ENCODE measurements around the gene PYGB. TPM values are rescaled to one million over a fixed set of nuclear protein-coding genes. Genes with fewer than 3 reads are reported as not detected.
A peak's percentile ranks its signal among the peaks of the same experiment; 100 is the strongest.

Gene PYGB
- total RNA-seq, 1 experiment from 2014 or later, result 220 TPM

DNA sequence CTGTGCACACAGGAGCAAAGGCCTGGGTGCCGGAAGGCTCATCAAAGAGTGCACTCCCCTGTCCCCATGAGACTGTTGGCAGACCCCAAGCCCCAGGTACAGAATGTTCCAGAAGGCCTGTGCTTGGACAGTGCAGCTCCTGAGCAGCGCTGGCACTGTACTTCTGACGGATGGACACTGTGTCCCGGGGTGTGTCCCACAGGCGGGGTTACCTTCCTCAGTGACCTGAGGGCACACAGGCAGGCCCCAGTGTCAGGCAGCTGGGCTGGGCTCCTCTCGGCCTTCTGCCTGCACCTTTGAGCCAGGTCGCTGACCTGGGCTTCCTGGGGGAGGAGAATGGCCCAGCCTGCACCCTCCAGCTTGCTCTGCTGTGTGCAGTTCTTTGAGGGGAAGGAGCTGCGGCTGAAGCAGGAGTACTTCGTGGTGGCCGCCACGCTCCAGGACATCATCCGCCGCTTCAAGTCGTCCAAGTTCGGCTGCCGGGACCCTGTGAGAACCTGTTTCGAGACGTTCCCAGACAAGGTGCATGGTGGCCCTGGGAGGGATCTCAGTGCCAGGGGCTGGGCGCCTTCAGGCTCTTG is 30.1 kb downstream of the PYGB start:
- ATAC-seq, result no peak
- DNase-seq (ENCODE audit: low read depth, low spot score), result no peak
- BruUV-seq (replicated peaks), result no TSS peak
- TF ChIP-seq SIN3A (IDR thresholded peaks at IDR 0.05; ENCODE audit: borderline replicate concordance, insufficient read depth, low read depth, low read length) (no peak), POLR2AphosphoS5 (IDR thresholded peaks at IDR 0.05; ENCODE audit: low read depth, low read length) (no peak), TCF7L2 (IDR thresholded peaks at IDR 0.05; ENCODE audit: low read depth, low read length) (no peak)
- TF ChIP-seq, protein P1, sequence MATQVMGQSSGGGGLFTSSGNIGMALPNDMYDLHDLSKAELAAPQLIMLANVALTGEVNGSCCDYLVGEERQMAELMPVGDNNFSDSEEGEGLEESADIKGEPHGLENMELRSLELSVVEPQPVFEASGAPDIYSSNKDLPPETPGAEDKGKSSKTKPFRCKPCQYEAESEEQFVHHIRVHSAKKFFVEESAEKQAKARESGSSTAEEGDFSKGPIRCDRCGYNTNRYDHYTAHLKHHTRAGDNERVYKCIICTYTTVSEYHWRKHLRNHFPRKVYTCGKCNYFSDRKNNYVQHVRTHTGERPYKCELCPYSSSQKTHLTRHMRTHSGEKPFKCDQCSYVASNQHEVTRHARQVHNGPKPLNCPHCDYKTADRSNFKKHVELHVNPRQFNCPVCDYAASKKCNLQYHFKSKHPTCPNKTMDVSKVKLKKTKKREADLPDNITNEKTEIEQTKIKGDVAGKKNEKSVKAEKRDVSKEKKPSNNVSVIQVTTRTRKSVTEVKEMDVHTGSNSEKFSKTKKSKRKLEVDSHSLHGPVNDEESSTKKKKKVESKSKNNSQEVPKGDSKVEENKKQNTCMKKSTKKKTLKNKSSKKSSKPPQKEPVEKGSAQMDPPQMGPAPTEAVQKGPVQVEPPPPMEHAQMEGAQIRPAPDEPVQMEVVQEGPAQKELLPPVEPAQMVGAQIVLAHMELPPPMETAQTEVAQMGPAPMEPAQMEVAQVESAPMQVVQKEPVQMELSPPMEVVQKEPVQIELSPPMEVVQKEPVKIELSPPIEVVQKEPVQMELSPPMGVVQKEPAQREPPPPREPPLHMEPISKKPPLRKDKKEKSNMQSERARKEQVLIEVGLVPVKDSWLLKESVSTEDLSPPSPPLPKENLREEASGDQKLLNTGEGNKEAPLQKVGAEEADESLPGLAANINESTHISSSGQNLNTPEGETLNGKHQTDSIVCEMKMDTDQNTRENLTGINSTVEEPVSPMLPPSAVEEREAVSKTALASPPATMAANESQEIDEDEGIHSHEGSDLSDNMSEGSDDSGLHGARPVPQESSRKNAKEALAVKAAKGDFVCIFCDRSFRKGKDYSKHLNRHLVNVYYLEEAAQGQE (IDR thresholded peaks at IDR 0.05; ENCODE audit: insufficient read depth in 1 of 2, low read depth in 2 of 2, low read length in 1 of 2), result no peak
- TF ChIP-seq, protein P2, sequence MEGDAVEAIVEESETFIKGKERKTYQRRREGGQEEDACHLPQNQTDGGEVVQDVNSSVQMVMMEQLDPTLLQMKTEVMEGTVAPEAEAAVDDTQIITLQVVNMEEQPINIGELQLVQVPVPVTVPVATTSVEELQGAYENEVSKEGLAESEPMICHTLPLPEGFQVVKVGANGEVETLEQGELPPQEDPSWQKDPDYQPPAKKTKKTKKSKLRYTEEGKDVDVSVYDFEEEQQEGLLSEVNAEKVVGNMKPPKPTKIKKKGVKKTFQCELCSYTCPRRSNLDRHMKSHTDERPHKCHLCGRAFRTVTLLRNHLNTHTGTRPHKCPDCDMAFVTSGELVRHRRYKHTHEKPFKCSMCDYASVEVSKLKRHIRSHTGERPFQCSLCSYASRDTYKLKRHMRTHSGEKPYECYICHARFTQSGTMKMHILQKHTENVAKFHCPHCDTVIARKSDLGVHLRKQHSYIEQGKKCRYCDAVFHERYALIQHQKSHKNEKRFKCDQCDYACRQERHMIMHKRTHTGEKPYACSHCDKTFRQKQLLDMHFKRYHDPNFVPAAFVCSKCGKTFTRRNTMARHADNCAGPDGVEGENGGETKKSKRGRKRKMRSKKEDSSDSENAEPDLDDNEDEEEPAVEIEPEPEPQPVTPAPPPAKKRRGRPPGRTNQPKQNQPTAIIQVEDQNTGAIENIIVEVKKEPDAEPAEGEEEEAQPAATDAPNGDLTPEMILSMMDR (IDR thresholded peaks at IDR 0.05), result no peak
- Histone ChIP-seq H3K27ac (ENCODE audit: low read length) (no peak overlapping the region), H3K36me3 (ENCODE audit: control insufficient read depth, insufficient read depth, low read length) (peaks cover 26% of the 10 kb centered on the region), H3K9me3 (ENCODE audit: control insufficient read depth, insufficient read depth, low read depth, low read length) (no peaks in the 10 kb centered on the region), H3K27me3 (ENCODE audit: control insufficient read depth, insufficient read depth, low read length) (no peaks in the 10 kb centered on the region), H3K4me1 (ENCODE audit: control insufficient read depth, insufficient read depth, low read length) (peaks cover 7% of the 10 kb centered on the region; the same call in 1 of the 2 replicates), H3K4me3 (ENCODE audit: low read depth in 2 of 2, low read length in 2 of 2) (no peak overlapping the region)
- intact Hi-C loops (cut with micrococcal nuclease; ENCODE audit: unreplicated experiment), result no loop called here
- ChIA-PET CTCF (no interaction called here), POLR2A (interaction anchor here (0.7 kb wide), 1 partner anchor 24 kb away, joined by 5 read pairs; no protein-coding TSS in a partner anchor)
- in situ Hi-C loops (cut with HindIII; ENCODE audit: low pct_unique_long_range_greater_than_20kb, low sequenced_read_pairs), result no loop called here

DNA sequence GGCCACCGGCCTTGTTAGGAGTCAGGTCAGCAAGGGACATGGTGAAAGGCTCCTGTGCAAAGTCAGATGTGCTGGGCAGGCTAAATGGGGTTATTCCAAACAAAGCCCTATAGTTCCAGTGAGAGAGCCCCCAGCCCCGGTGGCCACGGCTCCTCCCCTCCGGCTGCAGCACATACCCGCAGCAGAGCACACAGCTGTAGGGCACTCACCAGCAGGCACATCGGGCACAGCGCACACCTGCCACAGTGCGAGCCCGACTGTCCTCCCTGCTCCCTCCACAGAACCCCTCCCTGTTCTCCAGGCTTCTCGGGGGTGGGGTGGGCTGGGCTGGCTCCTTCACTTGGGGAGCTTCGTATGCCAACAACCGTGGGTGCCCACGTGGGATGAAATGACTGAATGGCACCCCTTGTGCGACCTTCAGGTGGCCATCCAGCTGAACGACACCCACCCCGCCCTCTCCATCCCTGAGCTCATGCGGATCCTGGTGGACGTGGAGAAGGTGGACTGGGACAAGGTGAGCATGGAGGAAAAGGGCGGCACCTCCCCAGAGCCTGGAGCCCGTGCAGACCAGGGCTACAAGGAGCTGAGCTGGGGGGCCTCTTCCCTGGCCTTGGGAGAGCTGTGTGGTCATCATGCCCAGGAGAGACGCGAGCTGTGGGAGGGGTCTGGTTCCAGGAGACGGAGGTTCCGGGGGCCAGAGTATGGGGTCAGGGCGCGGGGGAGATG is 30.9 kb downstream of the PYGB start:
- H3K36me3 ChIP-seq (ENCODE audit: control insufficient read depth, insufficient read depth, low read length), result peaks cover 26% of the 10 kb centered on the region
- CTCF ChIA-PET, result no interaction called here
- ATAC-seq, result no peak

More for the DNA sequence above, 30.9 kb downstream of the PYGB start:
- in situ Hi-C loops (cut with HindIII; ENCODE audit: low pct_unique_long_range_greater_than_20kb, low sequenced_read_pairs) (no loop called here), intact Hi-C loops (cut with micrococcal nuclease; ENCODE audit: unreplicated experiment) (no loop called here)
- TF ChIP-seq SIN3A (IDR thresholded peaks at IDR 0.05; ENCODE audit: borderline replicate concordance, insufficient read depth, low read depth, low read length) (no peak), POLR2AphosphoS5 (IDR thresholded peaks at IDR 0.05; ENCODE audit: low read depth, low read length) (no peak), TCF7L2 (IDR thresholded peaks at IDR 0.05; ENCODE audit: low read depth, low read length) (no peak)
- TF ChIP-seq, protein P2 (IDR thresholded peaks at IDR 0.05), result no peak
- TF ChIP-seq, protein P1 (IDR thresholded peaks at IDR 0.05; ENCODE audit: insufficient read depth in 1 of 2, low read depth in 2 of 2, low read length in 1 of 2), result no peak
- H3K27ac ChIP-seq (ENCODE audit: low read length), result peak overlapping the region; percentile 51; the same call in 1 of the 2 replicates
- POLR2A ChIA-PET, result no interaction called here
- no peak overlapping the region for H3K4me3 ChIP-seq (ENCODE audit: low read depth in 2 of 2, low read length in 2 of 2)
- no peaks in the 10 kb centered on the region for H3K9me3 ChIP-seq (ENCODE audit: control insufficient read depth, insufficient read depth, low read depth, low read length)
- no peak for DNase-seq (ENCODE audit: low read depth, low spot score)
- no peaks in the 10 kb centered on the region for H3K27me3 ChIP-seq (ENCODE audit: control insufficient read depth, insufficient read depth, low read length)
- no TSS peak for BruUV-seq (replicated peaks)
- H3K4me1 ChIP-seq (ENCODE audit: control insufficient read depth, insufficient read depth, low read length), result peaks cover 7% of the 10 kb centered on the region; the same call in 1 of the 2 replicates

Data from Panc1 (cell line).